Measurements from ENCODE around the gene DBF4. TPM values are rescaled to one million over a fixed set of nuclear protein-coding genes. Genes with fewer than 3 reads are reported as not detected.
A peak's percentile ranks its signal among the peaks of the same experiment; 100 is the strongest.
"Not testable (repeated sequence)": the region's sequence is repeated elsewhere in the genome, so short reads cannot be mapped to it uniquely, and the experiment has no call there.

The DBF4 gene
- total RNA-seq, 1 experiment from 2014 or later = 55.4 TPM

- peaks cover 44% of the 10 kb centered on the region for H3K9me3 Mint-ChIP-seq
- H3K27me3 Mint-ChIP-seq (ENCODE audit: low read depth) = no peaks in the 10 kb centered on the region; the same call in 1 of the 2 replicates
- peaks cover 50% of the 10 kb centered on the region for H3K36me3 Mint-ChIP-seq
- ATAC-seq (no peak), DNase-seq (ENCODE audit: low spot score) (no peak)
- ChIA-PET POLR2A (no interaction called here), CTCF (no interaction called here)
- peaks cover 10% of the 10 kb centered on the region for H3K4me1 Mint-ChIP-seq
- no peak for TF ChIP-seq GRHL2 (CRISPR knock-in tag; IDR thresholded peaks at IDR 0.05; ENCODE audit: insufficient replicate concordance, severe bottlenecking)
- no peak for TF ChIP-seq GTF2I (CRISPR knock-in tag; conservative IDR thresholded peaks at IDR 0.05)
- TF ChIP-seq, protein P1, sequence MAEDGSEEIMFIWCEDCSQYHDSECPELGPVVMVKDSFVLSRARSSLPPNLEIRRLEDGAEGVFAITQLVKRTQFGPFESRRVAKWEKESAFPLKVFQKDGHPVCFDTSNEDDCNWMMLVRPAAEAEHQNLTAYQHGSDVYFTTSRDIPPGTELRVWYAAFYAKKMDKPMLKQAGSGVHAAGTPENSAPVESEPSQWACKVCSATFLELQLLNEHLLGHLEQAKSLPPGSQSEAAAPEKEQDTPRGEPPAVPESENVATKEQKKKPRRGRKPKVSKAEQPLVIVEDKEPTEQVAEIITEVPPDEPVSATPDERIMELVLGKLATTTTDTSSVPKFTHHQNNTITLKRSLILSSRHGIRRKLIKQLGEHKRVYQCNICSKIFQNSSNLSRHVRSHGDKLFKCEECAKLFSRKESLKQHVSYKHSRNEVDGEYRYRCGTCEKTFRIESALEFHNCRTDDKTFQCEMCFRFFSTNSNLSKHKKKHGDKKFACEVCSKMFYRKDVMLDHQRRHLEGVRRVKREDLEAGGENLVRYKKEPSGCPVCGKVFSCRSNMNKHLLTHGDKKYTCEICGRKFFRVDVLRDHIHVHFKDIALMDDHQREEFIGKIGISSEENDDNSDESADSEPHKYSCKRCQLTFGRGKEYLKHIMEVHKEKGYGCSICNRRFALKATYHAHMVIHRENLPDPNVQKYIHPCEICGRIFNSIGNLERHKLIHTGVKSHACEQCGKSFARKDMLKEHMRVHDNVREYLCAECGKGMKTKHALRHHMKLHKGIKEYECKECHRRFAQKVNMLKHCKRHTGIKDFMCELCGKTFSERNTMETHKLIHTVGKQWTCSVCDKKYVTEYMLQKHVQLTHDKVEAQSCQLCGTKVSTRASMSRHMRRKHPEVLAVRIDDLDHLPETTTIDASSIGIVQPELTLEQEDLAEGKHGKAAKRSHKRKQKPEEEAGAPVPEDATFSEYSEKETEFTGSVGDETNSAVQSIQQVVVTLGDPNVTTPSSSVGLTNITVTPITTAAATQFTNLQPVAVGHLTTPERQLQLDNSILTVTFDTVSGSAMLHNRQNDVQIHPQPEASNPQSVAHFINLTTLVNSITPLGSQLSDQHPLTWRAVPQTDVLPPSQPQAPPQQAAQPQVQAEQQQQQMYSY (CRISPR knock-in tag; IDR thresholded peaks at IDR 0.05) = no peak
- TF ChIP-seq CTCF (IDR thresholded peaks at IDR 0.05) = no peak
- TF ChIP-seq, protein P2, sequence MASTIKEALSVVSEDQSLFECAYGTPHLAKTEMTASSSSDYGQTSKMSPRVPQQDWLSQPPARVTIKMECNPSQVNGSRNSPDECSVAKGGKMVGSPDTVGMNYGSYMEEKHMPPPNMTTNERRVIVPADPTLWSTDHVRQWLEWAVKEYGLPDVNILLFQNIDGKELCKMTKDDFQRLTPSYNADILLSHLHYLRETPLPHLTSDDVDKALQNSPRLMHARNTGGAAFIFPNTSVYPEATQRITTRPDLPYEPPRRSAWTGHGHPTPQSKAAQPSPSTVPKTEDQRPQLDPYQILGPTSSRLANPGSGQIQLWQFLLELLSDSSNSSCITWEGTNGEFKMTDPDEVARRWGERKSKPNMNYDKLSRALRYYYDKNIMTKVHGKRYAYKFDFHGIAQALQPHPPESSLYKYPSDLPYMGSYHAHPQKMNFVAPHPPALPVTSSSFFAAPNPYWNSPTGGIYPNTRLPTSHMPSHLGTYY (CRISPR knock-in tag; IDR thresholded peaks at IDR 0.05) = no peak
- TF ChIP-seq ZNF671 (CRISPR knock-in tag; IDR thresholded peaks at IDR 0.05) = no peak
- no peak for TF ChIP-seq ZNF121 (CRISPR knock-in tag; IDR thresholded peaks at IDR 0.05)
- peak overlapping the region; percentile 54; the same call in 1 of the 2 replicates for H3K27ac Mint-ChIP-seq
- no peak overlapping the region for H3K4me3 Mint-ChIP-seq
Observed at GRCh38 chr7:87866089-87866488, 10.2 kb upstream of the DBF4 start.

- POLR2A ChIA-PET; DNase-seq (ENCODE audit: low spot score); H3K27me3 Mint-ChIP-seq (ENCODE audit: low read depth); H3K4me3 Mint-ChIP-seq; ATAC-seq; H3K4me1 Mint-ChIP-seq: not testable (repeated sequence)
- CTCF ChIA-PET = interaction anchor here (1.1 kb wide), 1 partner anchor 9 kb away, joined by 3 read pairs; the partner anchor contains the start of genes DBF4 and SLC25A40
- H3K36me3 Mint-ChIP-seq = peaks cover 53% of the 10 kb centered on the region
- H3K27ac Mint-ChIP-seq = peak overlapping the region; percentile 54; the same call in 1 of the 2 replicates
- H3K9me3 Mint-ChIP-seq = peaks cover 46% of the 10 kb centered on the region
Observed at GRCh38 chr7:87866533-87866932, 9.8 kb upstream of the DBF4 start.

GRCh38 chr7:87870471-87870870, 5.8 kb upstream of the DBF4 start:
- H3K27ac Mint-ChIP-seq = peak overlapping the region; percentile 29; the same call in 1 of the 2 replicates
- CTCF ChIA-PET = no interaction called here
- H3K4me1 Mint-ChIP-seq = peaks cover 17% of the 10 kb centered on the region
- H3K36me3 Mint-ChIP-seq = peaks cover 47% of the 10 kb centered on the region
- DNase-seq (ENCODE audit: low spot score) = no peak
- no peak overlapping the region for H3K4me3 Mint-ChIP-seq
- POLR2A ChIA-PET = no interaction called here
- ATAC-seq = no peak
- H3K9me3 Mint-ChIP-seq = peaks cover 27% of the 10 kb centered on the region
- H3K27me3 Mint-ChIP-seq (ENCODE audit: low read depth) = no peaks in the 10 kb centered on the region; the same call in 1 of the 2 replicates
- no peak for TF ChIP-seq E2F5 (CRISPR knock-in tag; IDR thresholded peaks at IDR 0.05)
- no peak for TF ChIP-seq SMAD4 (CRISPR knock-in tag; IDR thresholded peaks at IDR 0.05)
- no peak for TF ChIP-seq TP53 (CRISPR knock-in tag; IDR thresholded peaks at IDR 0.05)
- no peak for TF ChIP-seq EMX1 (CRISPR knock-in tag; IDR thresholded peaks at IDR 0.05)
- TF ChIP-seq, protein P3, sequence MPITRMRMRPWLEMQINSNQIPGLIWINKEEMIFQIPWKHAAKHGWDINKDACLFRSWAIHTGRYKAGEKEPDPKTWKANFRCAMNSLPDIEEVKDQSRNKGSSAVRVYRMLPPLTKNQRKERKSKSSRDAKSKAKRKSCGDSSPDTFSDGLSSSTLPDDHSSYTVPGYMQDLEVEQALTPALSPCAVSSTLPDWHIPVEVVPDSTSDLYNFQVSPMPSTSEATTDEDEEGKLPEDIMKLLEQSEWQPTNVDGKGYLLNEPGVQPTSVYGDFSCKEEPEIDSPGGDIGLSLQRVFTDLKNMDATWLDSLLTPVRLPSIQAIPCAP (CRISPR knock-in tag; IDR thresholded peaks at IDR 0.05) = no peak
- TF ChIP-seq ZNF281 (CRISPR knock-in tag; IDR thresholded peaks at IDR 0.05) = no peak
- TF ChIP-seq ZNF416 (CRISPR knock-in tag; IDR thresholded peaks at IDR 0.05) = no peak
- no peak for TF ChIP-seq ZNF232 (CRISPR knock-in tag; IDR thresholded peaks at IDR 0.05)
- TF ChIP-seq, protein P4, sequence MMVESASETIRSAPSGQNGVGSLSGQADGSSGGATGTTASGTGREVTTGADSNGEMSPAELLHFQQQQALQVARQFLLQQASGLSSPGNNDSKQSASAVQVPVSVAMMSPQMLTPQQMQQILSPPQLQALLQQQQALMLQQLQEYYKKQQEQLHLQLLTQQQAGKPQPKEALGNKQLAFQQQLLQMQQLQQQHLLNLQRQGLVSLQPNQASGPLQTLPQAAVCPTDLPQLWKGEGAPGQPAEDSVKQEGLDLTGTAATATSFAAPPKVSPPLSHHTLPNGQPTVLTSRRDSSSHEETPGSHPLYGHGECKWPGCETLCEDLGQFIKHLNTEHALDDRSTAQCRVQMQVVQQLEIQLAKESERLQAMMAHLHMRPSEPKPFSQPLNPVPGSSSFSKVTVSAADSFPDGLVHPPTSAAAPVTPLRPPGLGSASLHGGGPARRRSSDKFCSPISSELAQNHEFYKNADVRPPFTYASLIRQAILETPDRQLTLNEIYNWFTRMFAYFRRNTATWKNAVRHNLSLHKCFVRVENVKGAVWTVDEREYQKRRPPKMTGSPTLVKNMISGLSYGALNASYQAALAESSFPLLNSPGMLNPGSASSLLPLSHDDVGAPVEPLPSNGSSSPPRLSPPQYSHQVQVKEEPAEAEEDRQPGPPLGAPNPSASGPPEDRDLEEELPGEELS (CRISPR knock-in tag; IDR thresholded peaks at IDR 0.05) = no peak
- TF ChIP-seq, protein P2 (CRISPR knock-in tag; IDR thresholded peaks at IDR 0.05) = no peak
